ENCODE measurements around the gene LBP.

GRCh38 chr20:38331245-38331644, 15.0 kb upstream of the LBP start:
- no peak for TF ChIP-seq ZNF624 (tag by site-specific recombination; IDR thresholded peaks at IDR 0.05)
- no peak for TF ChIP-seq KLF16 (tag by site-specific recombination; IDR thresholded peaks at IDR 0.05)
- no peak for TF ChIP-seq ZNF571 (tag by site-specific recombination; IDR thresholded peaks at IDR 0.05)
- TF ChIP-seq ZNF645 (tag by site-specific recombination; IDR thresholded peaks at IDR 0.05): no peak
- no peak for TF ChIP-seq CTCF (tag by site-specific recombination; IDR thresholded peaks at IDR 0.05)
- no peak for TF ChIP-seq ATF2 (tag by site-specific recombination; IDR thresholded peaks at IDR 0.05; ENCODE audit: low read depth)
- TF ChIP-seq ZNF211 (tag by site-specific recombination; IDR thresholded peaks at IDR 0.05; ENCODE audit: low read depth): no peak
- TF ChIP-seq BCL6B (tag by site-specific recombination; IDR thresholded peaks at IDR 0.05): no peak
- TF ChIP-seq ZNF214 (tag by site-specific recombination; IDR thresholded peaks at IDR 0.05; ENCODE audit: borderline replicate concordance): no peak
- TF ChIP-seq SP2 (tag by site-specific recombination; IDR thresholded peaks at IDR 0.05): no peak
- no peak for TF ChIP-seq PATZ1 (tag by site-specific recombination; IDR thresholded peaks at IDR 0.05)
- no peak for TF ChIP-seq BCL11A (tag by site-specific recombination; IDR thresholded peaks at IDR 0.05; ENCODE audit: low read depth)
- no peak for TF ChIP-seq PRDM1 (tag by site-specific recombination; IDR thresholded peaks at IDR 0.05)
- no peak for TF ChIP-seq ZNF704 (tag by site-specific recombination; IDR thresholded peaks at IDR 0.05)
